GM12892 (cell line): ENCODE results near the gene APBB2.

Source experiments
- POLR2A ChIP-seq: IDR thresholded peaks from 2 replicates; pipeline ENCODE4 v1.6.1; 2011; ENCODE audit warnings: low read depth, low read length, control low read depth
- POLR2AphosphoS5 ChIP-seq: IDR thresholded peaks from 2 replicates; pipeline ENCODE4 v1.6.1; 2011; ENCODE audit warnings: low read depth, low read length, control low read depth
- TAF1 ChIP-seq: IDR thresholded peaks from 2 replicates; pipeline ENCODE4 v1.6.1; 2011; ENCODE audit warnings: low read depth, mild to moderate bottlenecking, control low read depth, low read length, borderline replicate concordance

GRCh38 chr4:41185614-41186592 lies 28.4 kb downstream of the APBB2 start:
- TF ChIP-seq TAF1 (no peak), POLR2AphosphoS5 (no peak), POLR2A (no peak)
